Raji (cell line): ENCODE measurements around the gene IRGC.

Source experiments
- POLR2A ChIP-seq: IDR thresholded peaks from 2 replicates; pipeline ENCODE4 v1.6.1; 2011; ENCODE audit warnings: low read depth, low read length, control low read depth; ENCODE audit not compliant: insufficient read depth

IRGC gene

GRCh38 chr19:43683905-43684304, 32.0 kb upstream of the IRGC start:
- no peak for TF ChIP-seq POLR2A

- TF ChIP-seq POLR2A: no peak
Observed at GRCh38 chr19:43684326-43684725, 31.6 kb upstream of the IRGC start.

GRCh38 chr19:43687660-43687997, 28.2 kb upstream of the IRGC start:
- no peak for TF ChIP-seq POLR2A

GRCh38 chr19:43688059-43688701, 27.7 kb upstream of the IRGC start:
- no peak for TF ChIP-seq POLR2A

- no peak for TF ChIP-seq POLR2A
Observed at GRCh38 chr19:43690444-43690843, 25.4 kb upstream of the IRGC start.

GRCh38 chr19:43690890-43691289, 25.0 kb upstream of the IRGC start:
- no peak for TF ChIP-seq POLR2A

- TF ChIP-seq POLR2A: no peak
Observed at GRCh38 chr19:43691755-43692154, 24.1 kb upstream of the IRGC start.

- no peak for TF ChIP-seq POLR2A
Observed at GRCh38 chr19:43692385-43692784, 23.5 kb upstream of the IRGC start.

- TF ChIP-seq POLR2A: no peak
Observed at GRCh38 chr19:43692877-43693276, 23.0 kb upstream of the IRGC start.

GRCh38 chr19:43694553-43694952, 21.3 kb upstream of the IRGC start:
- TF ChIP-seq POLR2A: no peak

GRCh38 chr19:43695985-43696704, 19.7 kb upstream of the IRGC start:
- no peak for TF ChIP-seq POLR2A

- no peak for TF ChIP-seq POLR2A
Observed at GRCh38 chr19:43697295-43697694, 18.6 kb upstream of the IRGC start.

GRCh38 chr19:43699506-43700394, 16.1 kb upstream of the IRGC start:
- no peak for TF ChIP-seq POLR2A

- no peak for TF ChIP-seq POLR2A
Observed at GRCh38 chr19:43700395-43701000, 15.4 kb upstream of the IRGC start.

GRCh38 chr19:43704002-43704705, 11.7 kb upstream of the IRGC start:
- no peak for TF ChIP-seq POLR2A
